GM12872 (cell line): ENCODE data around the gene XYLT1.
A peak's percentile ranks its signal among the peaks of the same experiment; 100 is the strongest.

Experiments
- TF ChIP-seq, protein P1 (sequence below): IDR thresholded peaks from 3 replicates; pipeline ENCODE4 v1.5.1; 2011; ENCODE audit warnings: low read depth, mild to moderate bottlenecking, low read length, moderate library complexity; ENCODE audit not compliant: insufficient read depth

Gene XYLT1

DNA sequence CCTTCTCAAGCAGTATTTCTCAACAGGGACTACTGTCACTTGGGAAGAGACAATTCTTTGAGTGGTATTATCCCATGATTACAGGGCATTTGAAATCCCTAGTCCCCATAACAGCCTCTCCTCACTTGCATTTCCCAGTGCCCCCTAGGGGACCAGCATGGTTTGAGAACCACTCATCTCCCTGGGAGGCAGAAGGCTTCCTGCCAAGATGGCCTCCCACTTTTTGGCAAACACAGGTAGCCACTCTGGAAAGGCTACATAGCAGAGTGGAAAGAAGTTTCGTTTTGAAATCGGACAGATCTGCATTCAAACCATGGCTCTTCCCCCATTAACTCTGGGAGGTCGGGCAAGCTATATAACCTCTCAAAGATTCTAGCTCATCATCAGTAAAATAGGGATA is 256.8 kb downstream of the XYLT1 start:
- TF ChIP-seq, protein P1, sequence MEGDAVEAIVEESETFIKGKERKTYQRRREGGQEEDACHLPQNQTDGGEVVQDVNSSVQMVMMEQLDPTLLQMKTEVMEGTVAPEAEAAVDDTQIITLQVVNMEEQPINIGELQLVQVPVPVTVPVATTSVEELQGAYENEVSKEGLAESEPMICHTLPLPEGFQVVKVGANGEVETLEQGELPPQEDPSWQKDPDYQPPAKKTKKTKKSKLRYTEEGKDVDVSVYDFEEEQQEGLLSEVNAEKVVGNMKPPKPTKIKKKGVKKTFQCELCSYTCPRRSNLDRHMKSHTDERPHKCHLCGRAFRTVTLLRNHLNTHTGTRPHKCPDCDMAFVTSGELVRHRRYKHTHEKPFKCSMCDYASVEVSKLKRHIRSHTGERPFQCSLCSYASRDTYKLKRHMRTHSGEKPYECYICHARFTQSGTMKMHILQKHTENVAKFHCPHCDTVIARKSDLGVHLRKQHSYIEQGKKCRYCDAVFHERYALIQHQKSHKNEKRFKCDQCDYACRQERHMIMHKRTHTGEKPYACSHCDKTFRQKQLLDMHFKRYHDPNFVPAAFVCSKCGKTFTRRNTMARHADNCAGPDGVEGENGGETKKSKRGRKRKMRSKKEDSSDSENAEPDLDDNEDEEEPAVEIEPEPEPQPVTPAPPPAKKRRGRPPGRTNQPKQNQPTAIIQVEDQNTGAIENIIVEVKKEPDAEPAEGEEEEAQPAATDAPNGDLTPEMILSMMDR, result no peak

DNA sequence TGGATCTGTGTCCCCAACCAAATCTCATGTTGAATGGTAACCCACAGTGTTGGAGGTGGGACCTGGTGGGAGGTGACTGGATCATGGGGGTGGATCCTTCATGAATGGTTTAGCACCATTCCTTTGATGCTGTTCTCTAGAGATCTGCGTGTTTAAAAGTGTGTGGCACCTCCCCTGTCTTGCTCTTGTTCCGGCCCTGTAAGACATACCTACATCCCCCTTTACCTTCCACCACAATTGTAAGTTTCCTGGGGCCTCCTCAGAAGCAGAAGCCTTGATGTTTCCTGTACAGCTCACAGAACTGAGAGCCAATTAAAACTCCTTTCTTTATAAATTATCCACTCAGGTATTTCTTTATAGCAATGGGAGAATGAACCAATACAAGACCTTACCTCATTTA is 257.7 kb downstream of the XYLT1 start:
- TF ChIP-seq, protein P1, result no peak

DNA sequence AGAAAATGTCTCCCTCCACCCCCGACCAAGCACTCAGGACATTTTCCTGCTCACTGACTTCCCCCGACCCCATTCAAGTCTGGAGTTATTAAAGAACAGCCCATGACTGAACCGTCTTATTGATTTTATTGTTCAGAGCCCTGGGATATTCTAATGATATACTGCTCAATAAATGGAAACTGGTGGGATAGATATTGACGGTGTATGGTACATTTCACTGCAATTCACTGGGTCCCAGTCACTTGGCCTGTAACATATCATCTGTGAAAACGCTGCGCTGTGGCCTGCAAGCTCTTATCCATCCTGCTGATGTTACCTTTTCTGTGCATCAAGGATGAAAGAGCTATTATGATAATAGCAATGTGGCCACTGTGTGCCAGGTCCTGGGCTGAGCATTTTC is 258.2 kb downstream of the XYLT1 start:
- TF ChIP-seq, protein P1, result no peak

DNA sequence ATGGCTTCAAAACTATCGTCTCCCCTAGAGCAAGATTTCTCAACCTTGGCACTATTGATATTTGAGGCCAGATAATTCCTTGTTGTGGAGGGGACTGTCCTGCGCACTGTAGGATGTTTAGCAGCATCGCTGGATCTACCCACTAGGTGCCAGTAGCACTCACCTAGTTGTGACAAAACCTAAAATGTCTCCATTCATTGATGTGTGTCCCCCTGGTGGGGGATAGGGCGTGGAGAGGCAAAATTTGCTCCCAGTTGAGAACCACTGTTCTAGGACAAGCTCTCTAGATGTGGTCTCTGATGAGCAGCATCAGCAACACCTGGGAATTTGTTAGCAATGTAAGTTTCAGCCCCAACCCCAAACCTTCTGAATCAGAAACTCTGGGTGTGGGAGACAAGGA is 259.0 kb downstream of the XYLT1 start:
- TF ChIP-seq, protein P1, result peak; percentile 54; the same call in 2 of the 3 replicates

DNA sequence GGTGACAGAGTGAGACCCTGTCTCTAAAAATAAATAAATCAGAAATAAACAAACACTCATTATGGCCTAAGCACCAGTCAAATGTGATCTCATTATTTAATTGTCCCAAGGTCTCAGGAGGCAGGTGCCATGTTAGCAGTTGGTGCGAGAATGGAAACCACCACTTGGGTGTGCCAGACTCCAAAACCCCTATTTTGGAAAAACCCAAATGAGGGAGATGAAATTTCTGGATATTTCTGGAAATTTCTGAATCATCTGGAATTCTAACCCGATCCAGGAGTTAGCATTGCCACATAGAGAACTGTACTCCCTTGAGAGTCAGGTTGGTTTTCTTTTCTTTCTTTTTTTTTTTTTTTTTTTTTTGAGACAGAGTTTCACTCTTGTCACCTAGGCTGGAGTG is 264.0 kb downstream of the XYLT1 start:
- TF ChIP-seq, protein P1, result no peak

DNA sequence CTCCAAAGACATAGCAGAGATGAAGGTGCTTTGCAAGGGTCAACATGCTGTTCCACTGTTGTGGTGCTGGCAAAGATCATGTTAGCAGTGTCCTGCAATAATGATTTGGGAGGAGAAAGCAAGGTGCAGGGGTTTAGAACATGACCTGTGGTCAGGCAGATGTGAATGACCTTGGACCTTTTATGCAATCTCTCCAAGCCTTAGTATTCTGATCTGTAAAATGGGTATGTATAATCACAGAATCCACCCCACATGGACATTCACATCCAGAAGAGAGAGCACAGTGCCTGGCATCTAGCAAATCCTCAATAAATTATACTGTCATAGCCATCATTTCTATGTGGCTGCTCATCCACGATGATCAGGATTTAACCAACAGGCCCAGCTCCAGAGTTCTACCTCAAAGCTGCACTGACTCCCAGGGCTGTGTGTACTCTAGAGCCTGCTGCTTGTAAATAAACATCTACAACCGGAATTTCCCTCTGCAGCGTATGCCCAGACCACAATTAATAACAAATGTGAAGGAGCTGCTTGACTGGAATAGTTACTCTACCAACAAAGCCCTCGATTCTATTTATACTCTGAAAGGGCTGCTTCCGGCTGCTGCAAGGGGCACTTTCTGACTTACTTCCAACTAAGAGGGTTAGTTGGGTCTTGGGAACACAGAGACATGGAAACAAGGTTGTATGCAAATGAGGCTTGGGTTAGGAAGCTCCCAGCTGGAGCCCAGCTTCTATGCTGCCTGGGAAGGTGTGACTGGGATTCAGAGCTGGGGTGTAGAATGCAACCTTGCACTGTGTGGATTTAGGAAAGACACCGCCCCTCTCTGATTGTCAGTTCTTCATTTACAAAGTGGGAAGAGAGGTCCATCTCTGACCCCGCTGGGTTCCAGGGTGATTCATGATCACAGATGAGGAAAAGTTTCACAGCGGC is 265.2 kb downstream of the XYLT1 start:
- TF ChIP-seq, protein P1, result no peak

DNA sequence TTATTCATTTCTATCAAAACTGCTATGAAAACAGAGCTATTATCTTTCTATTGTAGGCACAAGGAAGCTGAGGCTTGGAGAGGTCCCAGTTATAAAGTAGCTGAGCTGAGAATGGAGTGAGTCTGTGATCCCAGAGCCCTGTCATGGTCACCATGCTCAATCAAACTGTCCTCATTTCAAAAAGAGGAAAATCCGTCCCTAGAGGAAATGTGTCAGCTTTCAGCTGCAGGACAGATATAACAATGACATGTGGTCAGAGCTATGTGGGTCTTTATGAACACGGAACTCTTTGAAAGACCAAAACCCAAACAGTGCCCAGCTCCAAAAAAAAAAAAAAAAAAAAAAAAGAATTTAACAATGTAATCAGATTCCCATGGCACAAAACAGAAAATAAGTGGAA is 266.1 kb downstream of the XYLT1 start:
- TF ChIP-seq, protein P1, result no peak
